BJ (cell line): ENCODE data around the gene GNAI1. TPM values are rescaled to one million over a fixed set of nuclear protein-coding genes. Genes with fewer than 3 reads are reported as not detected.
"Not testable (repeated sequence)": the region's sequence is repeated elsewhere in the genome, so short reads cannot be mapped to it uniquely, and the experiment has no call there.

Experiments used
- CTCF ChIA-PET: fragments of 350-600 bp; formaldehyde crosslinking; extraction: SDS; loops from one replicate; lab custom pipeline; 2021; ENCODE audit warnings: antibody characterized with exemption, inconsistent platforms; lab: Yijun Ruan, JAX
- POLR2A ChIA-PET: fragments of 300-600 bp; sonication (Branson Sonifier 250); formaldehyde crosslinking; extraction: SDS; loops from one replicate; lab custom pipeline; 2021; ENCODE audit warnings: antibody characterized with exemption; lab: Charles Lee
- DNase-seq: peaks from one replicate; pipeline ENCODE4 v3.0.0-alpha.2; 2011; ENCODE audit warnings: low read depth
- H3K27me3 ChIP-seq: 2 replicates; pipeline ENCODE4 v1.6.0; 2011; ENCODE audit warnings: low read length; ENCODE audit not compliant: control insufficient read depth, insufficient read depth
- H3K36me3 ChIP-seq: 2 replicates; pipeline ENCODE4 v1.5.1; 2011; ENCODE audit warnings: low read length; ENCODE audit not compliant: control insufficient read depth, insufficient read depth
- H3K4me3 ChIP-seq: 2 replicates; pipeline ENCODE4 v1.5.1; 2011; ENCODE audit warnings: low read depth, mild to moderate bottlenecking, control low read depth, low read length
- polyA plus RNA-seq: library from polyadenylated mRNA; depleted of rRNA; stranded (reverse); fragments of >200 nt; gene quantifications from 2 replicates; pipeline ENCODE4 v1.2.3, GENCODE V29; 2011
- TF ChIP-seq, protein P1 (sequence below): IDR thresholded peaks from 2 replicates; pipeline ENCODE4 v1.5.1; 2011; ENCODE audit warnings: low read depth, mild to moderate bottlenecking, control low read depth, inconsistent platforms, low read length, moderate library complexity; ENCODE audit not compliant: insufficient read depth

Gene GNAI1
- polyA plus RNA-seq, 1 experiment, result 19.4 TPM

DNA sequence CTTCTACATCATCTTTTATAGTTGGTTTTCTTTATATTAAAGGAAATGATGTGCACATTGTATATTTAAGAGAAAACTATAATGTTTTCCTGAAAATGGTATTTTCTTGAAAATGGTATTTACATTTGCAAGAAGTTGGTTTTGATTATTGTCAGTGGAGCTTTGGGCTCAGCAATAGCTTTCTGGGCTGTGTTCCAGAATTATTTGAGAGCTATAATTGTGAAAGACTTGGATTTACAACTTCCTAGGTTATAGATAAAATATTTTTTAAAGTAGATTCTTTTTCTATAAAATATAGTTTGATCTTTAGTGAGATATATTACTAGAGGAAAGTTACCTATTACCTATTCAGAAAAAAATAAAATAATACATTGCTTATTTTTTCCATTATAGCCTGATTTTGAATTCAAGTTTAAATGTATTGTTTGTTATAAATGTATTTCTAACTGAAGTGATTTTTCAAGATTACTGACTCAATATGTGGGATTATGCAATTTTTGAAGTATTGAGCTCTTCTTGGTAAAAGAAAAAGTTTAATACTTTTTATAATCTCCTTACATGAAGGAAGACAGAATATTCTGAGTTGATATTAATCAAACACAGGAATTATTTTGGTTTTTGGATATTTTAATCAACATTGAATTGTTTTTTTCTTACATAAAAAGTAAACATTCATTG, 20.2 kb downstream of the GNAI1 start:
- Histone ChIP-seq H3K4me3 (no peak overlapping the region), H3K27me3 (no peaks in the 10 kb centered on the region), H3K36me3 (no peaks in the 10 kb centered on the region)
- DNase-seq, result no peak
- TF ChIP-seq, protein P1, sequence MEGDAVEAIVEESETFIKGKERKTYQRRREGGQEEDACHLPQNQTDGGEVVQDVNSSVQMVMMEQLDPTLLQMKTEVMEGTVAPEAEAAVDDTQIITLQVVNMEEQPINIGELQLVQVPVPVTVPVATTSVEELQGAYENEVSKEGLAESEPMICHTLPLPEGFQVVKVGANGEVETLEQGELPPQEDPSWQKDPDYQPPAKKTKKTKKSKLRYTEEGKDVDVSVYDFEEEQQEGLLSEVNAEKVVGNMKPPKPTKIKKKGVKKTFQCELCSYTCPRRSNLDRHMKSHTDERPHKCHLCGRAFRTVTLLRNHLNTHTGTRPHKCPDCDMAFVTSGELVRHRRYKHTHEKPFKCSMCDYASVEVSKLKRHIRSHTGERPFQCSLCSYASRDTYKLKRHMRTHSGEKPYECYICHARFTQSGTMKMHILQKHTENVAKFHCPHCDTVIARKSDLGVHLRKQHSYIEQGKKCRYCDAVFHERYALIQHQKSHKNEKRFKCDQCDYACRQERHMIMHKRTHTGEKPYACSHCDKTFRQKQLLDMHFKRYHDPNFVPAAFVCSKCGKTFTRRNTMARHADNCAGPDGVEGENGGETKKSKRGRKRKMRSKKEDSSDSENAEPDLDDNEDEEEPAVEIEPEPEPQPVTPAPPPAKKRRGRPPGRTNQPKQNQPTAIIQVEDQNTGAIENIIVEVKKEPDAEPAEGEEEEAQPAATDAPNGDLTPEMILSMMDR, result no peak
- POLR2A ChIA-PET, result no interaction called here
- CTCF ChIA-PET, result interaction anchor here (0.7 to 0.8 kb wide), 3 partner anchors 9 to 26 kb away, joined by 3 to 4 read pairs (median 4); no protein-coding TSS in a partner anchor

DNA sequence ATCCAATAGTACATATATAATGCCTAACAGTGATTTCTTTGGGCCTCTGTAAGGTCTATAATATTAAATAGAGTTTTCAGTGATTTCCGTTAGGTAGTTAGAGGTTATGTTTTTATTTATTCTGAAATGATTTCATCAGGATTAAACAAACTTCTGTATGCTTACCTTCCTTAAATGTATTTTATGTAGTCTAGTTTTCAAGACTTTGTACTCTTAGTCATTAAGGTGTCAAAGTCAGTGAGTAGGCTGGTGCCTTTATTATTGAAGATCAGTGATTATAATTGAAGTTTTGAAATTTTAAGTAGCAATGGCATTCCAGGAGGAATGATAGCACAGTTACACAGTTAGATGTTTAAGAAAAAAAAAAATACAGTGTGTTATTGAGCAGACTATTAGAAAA, 20.7 kb downstream of the GNAI1 start:
- TF ChIP-seq, protein P1, result no peak
- ChIA-PET CTCF (no interaction called here), POLR2A (no interaction called here)
- no peaks in the 10 kb centered on the region for H3K27me3 ChIP-seq
- DNase-seq, result no peak
- H3K4me3 ChIP-seq, result no peak overlapping the region
- no peaks in the 10 kb centered on the region for H3K36me3 ChIP-seq

DNA sequence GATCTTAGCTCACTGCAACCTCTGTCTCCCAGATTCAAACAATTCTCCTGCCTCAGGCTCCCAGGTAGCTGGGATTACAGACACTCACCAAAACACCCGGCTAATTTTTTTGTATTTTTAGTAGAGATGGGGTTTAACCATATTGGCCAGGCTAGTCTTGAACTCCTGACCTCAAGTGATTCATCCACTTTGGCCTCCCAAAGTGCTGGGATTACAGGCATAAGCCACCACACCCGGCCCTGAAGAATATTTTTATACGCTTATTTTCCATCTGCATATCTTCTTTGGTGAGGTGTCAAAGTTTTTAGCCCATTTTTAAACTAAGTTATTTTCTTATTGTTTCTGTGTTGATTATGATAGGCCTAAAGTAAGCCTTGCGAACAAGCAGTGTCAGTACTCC, 23.1 kb downstream of the GNAI1 start:
- H3K4me3 ChIP-seq, H3K27me3 ChIP-seq, H3K36me3 ChIP-seq, DNase-seq, POLR2A ChIA-PET: not testable (repeated sequence)
- CTCF ChIA-PET, result interaction anchor here (1.1 kb wide), 1 partner anchor 235 kb away, joined by 3 read pairs; no protein-coding TSS in a partner anchor

DNA sequence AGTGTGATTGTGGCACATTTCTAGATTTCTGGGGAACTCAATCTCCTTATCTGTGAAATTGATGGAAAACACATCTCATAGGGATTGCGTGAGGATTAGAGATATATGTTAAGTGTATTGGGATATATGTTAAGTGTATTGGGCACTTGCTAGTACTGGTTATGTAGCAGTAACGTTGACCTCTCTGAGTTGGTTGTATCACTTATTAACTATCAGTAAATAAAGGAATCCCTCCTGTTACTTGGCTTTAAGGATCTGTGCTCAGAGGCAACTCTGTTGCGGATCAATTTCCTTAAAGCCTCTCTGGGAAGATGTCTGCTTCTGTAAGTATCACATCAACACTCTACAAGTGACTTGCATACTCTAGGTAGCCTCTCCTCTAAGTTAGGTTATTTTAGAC, 25.2 kb downstream of the GNAI1 start:
- CTCF ChIA-PET, result no interaction called here

DNA sequence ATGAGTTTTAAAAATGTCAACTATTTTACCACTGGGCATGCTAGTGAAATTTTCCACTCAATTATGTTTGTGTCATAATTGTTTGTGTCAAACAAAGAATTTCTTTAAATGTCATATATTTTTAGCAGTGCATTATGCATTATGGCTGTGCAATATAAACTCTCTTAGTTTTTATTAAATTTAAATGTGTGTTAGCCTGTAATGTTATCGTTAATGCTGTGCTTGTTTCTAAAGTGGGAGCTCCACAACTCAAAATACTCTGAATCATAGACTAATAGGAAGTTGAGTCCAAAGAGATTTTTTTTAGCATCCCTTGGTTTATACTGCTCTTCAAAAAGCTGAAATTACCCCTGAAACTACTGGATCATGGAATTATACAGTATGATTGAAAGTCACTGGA, 26.8 kb downstream of the GNAI1 start:
- H3K4me3 ChIP-seq, result no peak overlapping the region
- no peaks in the 10 kb centered on the region for H3K36me3 ChIP-seq
- ChIA-PET POLR2A (no interaction called here), CTCF (interaction anchor here (1.2 kb wide), 1 partner anchor 28 kb away, joined by 3 read pairs; no protein-coding TSS in a partner anchor)
- H3K27me3 ChIP-seq, result no peaks in the 10 kb centered on the region
- no peak for DNase-seq
- TF ChIP-seq, protein P1, result no peak

More for the DNA sequence above, 25.2 kb downstream of the GNAI1 start:
- no peak for DNase-seq
- H3K4me3 ChIP-seq, result no peak overlapping the region
- POLR2A ChIA-PET, result no interaction called here
- no peaks in the 10 kb centered on the region for H3K36me3 ChIP-seq
- no peaks in the 10 kb centered on the region for H3K27me3 ChIP-seq
- TF ChIP-seq, protein P1, result no peak

DNA sequence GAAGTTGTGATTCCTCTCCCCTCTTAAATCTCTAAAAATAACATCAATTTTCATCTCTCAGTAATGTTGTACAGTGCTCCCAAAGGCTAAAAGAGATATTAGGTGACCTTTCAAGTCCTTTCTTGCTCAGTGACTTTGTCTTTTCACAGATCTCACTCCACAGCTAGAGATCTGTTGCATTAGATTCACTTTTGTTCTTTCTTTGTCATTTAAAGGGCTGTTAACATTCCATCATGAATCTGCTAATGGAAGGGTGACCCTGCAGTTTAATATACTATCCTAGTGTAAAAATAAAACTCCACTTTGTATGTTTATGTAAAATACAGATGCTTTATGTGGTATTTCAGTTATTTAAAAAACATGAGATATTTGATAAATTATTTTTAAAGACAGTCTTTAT, 30.5 kb downstream of the GNAI1 start:
- CTCF ChIA-PET, result no interaction called here
- DNase-seq, result no peak
- TF ChIP-seq, protein P1, result no peak
- no peaks in the 10 kb centered on the region for H3K27me3 ChIP-seq
- no peaks in the 10 kb centered on the region for H3K36me3 ChIP-seq
- H3K4me3 ChIP-seq, result no peak overlapping the region
- POLR2A ChIA-PET, result no interaction called here
